ENCODE measurements around the gene TMEM208. TPM values are rescaled to one million over a fixed set of nuclear protein-coding genes. Genes with fewer than 3 reads are reported as not detected.
A peak's percentile ranks its signal among the peaks of the same experiment; 100 is the strongest.

TMEM208 gene
- total and polyA plus RNA-seq, 2 of the 8 experiments (the other 6 are each of a cell fraction or from before 2014, with no cell fraction given): 37.7 to 100.0 TPM

- Histone ChIP-seq H2BK15ac (ENCODE audit: low read length) (no peak overlapping the region), H3K23ac (ENCODE audit: insufficient read length) (no peak overlapping the region), H3K79me1 (ENCODE audit: low read depth, low read length) (peaks cover 10% of the 10 kb centered on the region), H4K8ac (ENCODE audit: extremely low read depth, insufficient read depth, low read length) (no peak overlapping the region), H2AK5ac (ENCODE audit: low read depth, low read length) (no peak overlapping the region), H2BK20ac (ENCODE audit: low read length) (no peak overlapping the region), H3K27ac (ENCODE audit: low read depth, low read length) (no peak overlapping the region), H4K20me1 (replicated peaks in 1 of 2; ENCODE audit: control insufficient read depth in 1 of 2, insufficient read depth in 2 of 2, low read length in 2 of 2) (peaks cover 4 to 18% of the 10 kb centered on the region in 2 experiments), H2AFZ (ENCODE audit: low read length) (no peak overlapping the region; the same call in 1 of the 2 replicates), H3K4me1 (replicated peaks in 1 of 4; ENCODE audit: control insufficient read depth in 3 of 4, insufficient read depth in 4 of 4, low read length in 3 of 4) (peaks cover 0 to 13% (median 2%) of the 10 kb centered on the region in 4 experiments; a peak in 4 of 7 replicates), H3K4ac (replicated peaks; ENCODE audit: insufficient read length, low read depth, low read length) (no peak overlapping the region), H2BK12ac (ENCODE audit: low read depth, low read length) (0 out of 2 replicates have a peak overlapping the region, but pooled peaks have one; percentile 45), H4K91ac (replicated peaks; ENCODE audit: insufficient read length, low read length) (peak overlapping the region; percentile 34), H4K5ac (ENCODE audit: insufficient read length, low read depth, low read length) (no peak overlapping the region), H3K4me3 (ENCODE audit: extremely low read depth in 1 of 4, insufficient read depth in 2 of 4, low read depth in 3 of 4, low read length in 4 of 4) (peak overlapping the region in 3 of 4 experiments; percentile 29 to 99 (median 98); a peak in 6 of 8 replicates), H2BK120ac (replicated peaks; ENCODE audit: low read depth, low read length) (no peak overlapping the region), H3K56ac (replicated peaks; ENCODE audit: insufficient read length, low read depth, low read length) (no peak overlapping the region), H3K9ac (replicated peaks in 1 of 4; ENCODE audit: extremely low read depth in 1 of 4, low read depth in 3 of 4, low read length in 3 of 4) (no peak overlapping the region; a peak in 2 of 7 replicates), H3K9me3 (ENCODE audit: insufficient read depth in 2 of 2, low read depth in 1 of 2, low read length in 1 of 2) (no peaks in the 10 kb centered on the region), H2BK5ac (ENCODE audit: low read depth, low read length) (no peak overlapping the region; the same call in 1 of the 2 replicates), H3K14ac (ENCODE audit: insufficient read length) (no peak overlapping the region), H3K23me2 (ENCODE audit: low read depth, low read length) (peaks cover 7% of the 10 kb centered on the region), H3K4me2 (ENCODE audit: insufficient read depth in 1 of 2, low read depth in 2 of 2, low read length in 2 of 2) (peak overlapping the region; percentile 64 to 93), H3K36me3 (ENCODE audit: control insufficient read depth in 2 of 4, insufficient read depth in 4 of 4, low read length in 3 of 4) (peaks cover 12 to 29% (median 22%) of the 10 kb centered on the region in 4 experiments), H3K27me3 (replicated peaks in 1 of 4; ENCODE audit: control insufficient read depth in 3 of 4, extremely low read depth in 1 of 4, insufficient read depth in 3 of 4, low read length in 3 of 4) (peaks cover 0 to 6% (median under 1%) of the 10 kb centered on the region in 4 experiments; a peak in 3 of 7 replicates), H3K18ac (ENCODE audit: extremely low read depth, low read length) (no peak overlapping the region), H3K79me2 (ENCODE audit: control insufficient read depth in 1 of 2, insufficient read depth in 2 of 2, low read length in 2 of 2) (peaks cover 8 to 17% of the 10 kb centered on the region in 2 experiments)
- WGBS, 2 experiments (ENCODE audit: extremely low coverage in 1 of 2, insufficient coverage in 1 of 2, insufficient read length in 1 of 2, insufficient replicate concordance in 2 of 2, low coverage in 1 of 2, low lambda C conversion rate in 2 of 2, missing lambda C conversion rate in 1 of 2): 41% methylated on average over 9 of the region's 9 CpGs; no CpG with 5 or more reads in 1 of the 2 experiments
- CTCF ChIA-PET (ENCODE audit: partially characterized antibody): interaction anchor here (9.3 kb wide), 1 partner anchor 18 kb away, joined by 151 read pairs; the partner anchor contains the start of gene NOL3
- FAIRE-seq (no peak), DNase-seq (ENCODE audit: low read depth in 1 of 2, low spot score in 2 of 2) (no peak)
- TF ChIP-seq KDM4A (IDR thresholded peaks at IDR 0.05; ENCODE audit: low read depth, low read length, severe bottlenecking): peak; percentile 16
- TF ChIP-seq CHD1 (IDR thresholded peaks at IDR 0.05; ENCODE audit: low read depth, low read length): no peak
- POLR2A ChIA-PET (ENCODE audit: partially characterized antibody): no interaction called here
Measured at GRCh38 chr16:67191411-67191994, 35.4 kb upstream of the TMEM208 start.
